ENCODE results near the gene RIPPLY3. TPM values are rescaled to one million over a fixed set of nuclear protein-coding genes. Genes with fewer than 3 reads are reported as not detected.

The RIPPLY3 gene
- total RNA-seq, 4 donors from 2014 or later, result not detected

DNA sequence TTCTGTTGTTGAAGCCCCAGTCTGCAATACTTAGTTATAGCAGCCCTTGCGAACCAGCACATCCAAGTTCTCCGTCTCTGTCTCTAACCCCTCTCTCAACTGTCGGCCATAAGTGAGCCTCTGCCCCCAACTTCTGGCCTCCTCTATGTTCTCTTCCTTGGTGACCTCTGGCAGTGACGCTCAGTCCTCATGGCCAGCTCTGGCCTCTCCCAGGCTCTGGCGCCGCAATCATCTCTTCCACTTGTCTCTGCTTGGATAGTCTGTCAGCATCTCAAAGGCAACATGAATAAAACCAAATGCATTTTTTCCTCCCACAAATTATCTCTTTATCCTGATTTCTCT is 31.7 kb upstream of the RIPPLY3 start:
- intact Hi-C loops (cut with DNase I), result no loop called here
- WGBS, 2 donors, result 74 to 81% methylated on average over 6 of the region's 6 CpGs
- H3K36me3 ChIP-seq, result no peaks in the 10 kb centered on the region

GRCh38 chr21:36976228-36976861 is 30.2 kb upstream of the RIPPLY3 start:
- no peak overlapping the region for H3K4me3 ChIP-seq (replicated peaks in 1 of 3)
- no peaks in the 10 kb centered on the region for H3K9me3 ChIP-seq
- intact Hi-C loops (cut with DNase I), result no loop called here
- H3K36me3 ChIP-seq, result no peaks in the 10 kb centered on the region
- 86 to 88% methylated on average over 5 of the region's 5 CpGs for WGBS, 2 donors
- peaks cover 17% of the 10 kb centered on the region in 2 donors for H3K4me1 ChIP-seq
- no peak for TF ChIP-seq POLR2A (IDR thresholded peaks at IDR 0.05)
- TF ChIP-seq CTCF (IDR thresholded peaks at IDR 0.05), result no peak
- no peak overlapping the region for H3K27ac ChIP-seq
- H3K27me3 ChIP-seq, result no peaks in the 10 kb centered on the region
- no peak for DNase-seq

More for the DNA sequence above, 31.7 kb upstream of the RIPPLY3 start:
- TF ChIP-seq POLR2A (IDR thresholded peaks at IDR 0.05), result no peak
- Histone ChIP-seq H3K4me3 (replicated peaks in 1 of 3) (no peak overlapping the region), H3K9me3 (no peaks in the 10 kb centered on the region), H3K27me3 (no peaks in the 10 kb centered on the region), H3K27ac (no peak overlapping the region), H3K4me1 (peaks cover 8 to 17% of the 10 kb centered on the region in 2 donors)
- no peak for DNase-seq

DNA sequence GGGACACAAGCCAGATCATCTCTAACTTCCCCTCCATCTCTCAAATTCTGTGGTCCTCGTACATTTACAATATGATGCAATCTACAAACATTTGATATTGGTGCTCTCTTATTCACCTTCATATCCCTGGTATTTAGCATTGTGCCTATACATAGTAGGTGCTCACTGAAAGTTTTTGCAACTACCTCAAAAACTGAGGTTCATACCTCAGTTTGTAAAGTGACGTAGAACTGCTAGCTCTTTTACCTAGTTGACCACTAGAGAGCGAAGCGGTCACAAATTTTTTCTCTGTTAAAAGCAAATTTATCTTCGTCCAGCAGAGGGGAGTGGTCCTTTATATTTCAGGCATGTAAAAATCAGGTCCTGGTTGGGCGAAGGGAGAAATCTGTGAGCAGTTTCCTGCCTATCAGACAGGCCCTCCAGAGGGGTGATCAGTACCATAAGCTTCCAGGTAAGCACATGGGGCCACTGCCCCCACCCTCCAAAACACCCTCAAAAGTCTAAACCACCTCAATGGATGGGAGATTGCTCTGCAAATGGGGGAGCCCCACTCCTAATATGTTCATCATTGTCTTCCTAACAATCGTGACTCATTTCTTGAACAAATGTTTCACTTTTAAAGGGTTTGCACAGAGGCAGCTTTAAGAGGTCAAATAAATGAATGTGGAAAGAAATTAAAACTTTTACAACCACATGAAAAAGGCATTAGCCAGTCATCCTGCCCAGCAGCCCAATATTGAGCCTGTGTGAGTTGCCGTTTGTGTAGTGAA is 29.4 kb upstream of the RIPPLY3 start:
- no peak for TF ChIP-seq POLR2A (IDR thresholded peaks at IDR 0.05)
- TF ChIP-seq CTCF (IDR thresholded peaks at IDR 0.05), result peak; percentile 35 to 96 (median 72)
- Histone ChIP-seq H3K9me3 (no peaks in the 10 kb centered on the region), H3K4me1 (peaks cover 17% of the 10 kb centered on the region in 2 donors), H3K27ac (peak overlapping the region in 2 of 3 donors; percentile 30 to 64), H3K4me3 (replicated peaks in 1 of 3) (no peak overlapping the region), H3K27me3 (no peaks in the 10 kb centered on the region), H3K36me3 (no peaks in the 10 kb centered on the region)
- 24 to 36% methylated on average over 8 of the region's 8 CpGs for WGBS, 2 donors
- intact Hi-C loops (cut with DNase I), result no loop called here
- DNase-seq, result peak; percentile 32 to 42

DNA sequence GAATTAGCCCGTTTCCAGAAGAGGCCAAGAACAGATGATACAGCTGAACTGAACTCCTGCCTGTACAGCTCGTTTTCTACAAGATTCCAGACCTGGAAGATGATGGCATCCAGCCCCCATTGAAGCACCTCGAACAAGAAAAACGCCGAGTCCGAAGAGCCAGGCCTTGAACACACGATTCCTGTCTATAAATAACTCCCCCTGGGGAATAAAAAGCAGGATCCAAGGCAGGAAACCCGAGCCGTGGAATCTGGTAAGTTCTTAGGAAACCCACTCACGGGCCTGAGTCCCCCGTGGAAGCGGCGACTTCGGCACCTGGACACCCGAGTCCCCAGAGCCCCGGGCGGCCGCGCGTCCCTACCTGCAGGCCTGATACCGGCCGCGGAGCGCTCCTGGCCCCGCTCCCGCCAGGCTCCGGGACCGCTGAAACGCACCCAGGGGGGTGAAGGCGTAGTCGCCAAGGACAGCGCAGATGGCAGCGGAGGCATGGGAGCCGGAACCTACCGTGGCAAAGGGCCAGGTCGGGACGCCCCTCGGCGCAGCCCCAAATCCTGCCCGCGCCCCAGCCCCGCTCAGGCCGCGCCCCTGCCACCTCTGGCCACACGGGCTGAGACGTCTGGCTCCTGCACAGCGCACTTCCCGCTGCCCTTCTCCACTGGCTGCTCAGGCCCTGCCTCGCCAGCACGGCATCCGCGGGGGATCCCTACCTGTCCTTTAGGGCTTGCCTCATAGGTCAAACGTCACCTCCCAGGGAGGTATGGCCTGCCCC is 26.0 kb upstream of the RIPPLY3 start:
- H3K27me3 ChIP-seq, result no peaks in the 10 kb centered on the region
- H3K4me3 ChIP-seq (replicated peaks in 1 of 3), result peak overlapping the region; percentile 16 to 42 (median 39)
- H3K9me3 ChIP-seq, result no peaks in the 10 kb centered on the region
- intact Hi-C loops (cut with DNase I), result loop anchor here (10.0 kb wide), 1 partner anchor 94 kb away; the partner anchor contains the start of genes PIGP and TTC3
- WGBS, 2 donors, result 14 to 16% methylated on average over 13 to 26 of the region's 53 CpGs
- H3K4me1 ChIP-seq, result peaks cover 17% of the 10 kb centered on the region in 2 donors
- TF ChIP-seq CTCF (IDR thresholded peaks at IDR 0.05) (peak in 3 of 6 experiments; percentile 13 to 35 (median 16)), POLR2A (IDR thresholded peaks at IDR 0.05) (peak in 1 of 2 donors; percentile 32)
- H3K36me3 ChIP-seq, result no peaks in the 10 kb centered on the region
- H3K27ac ChIP-seq, result peak overlapping the region in 1 of 3 donors; percentile 39
- DNase-seq, result peak; percentile 53 to 54

DNA sequence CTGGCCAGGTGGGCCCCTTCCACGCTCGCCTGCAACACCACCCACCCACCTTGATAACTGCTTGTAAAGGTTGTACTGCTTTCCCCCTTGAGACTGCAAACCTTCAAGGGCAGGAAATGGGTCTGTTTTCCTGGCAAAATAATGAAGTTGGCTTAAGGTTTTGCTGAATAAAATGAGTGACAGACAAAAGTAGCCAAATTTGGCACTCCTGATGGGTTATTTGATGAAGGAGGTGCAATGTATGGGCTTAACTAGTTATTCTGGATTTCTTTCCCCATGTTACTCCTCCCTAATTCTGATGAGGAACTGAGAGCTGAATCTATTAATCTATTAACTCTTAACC is 25.5 kb upstream of the RIPPLY3 start:
- WGBS, 2 donors, result 20 to 27% methylated on average over 2 of the region's 2 CpGs
- Histone ChIP-seq H3K4me1 (peaks cover 17% of the 10 kb centered on the region in 2 donors), H3K36me3 (no peaks in the 10 kb centered on the region), H3K27me3 (no peaks in the 10 kb centered on the region), H3K4me3 (replicated peaks in 1 of 3) (peak overlapping the region; percentile 16 to 42 (median 39)), H3K27ac (peak overlapping the region in 1 of 3 donors; percentile 39), H3K9me3 (no peaks in the 10 kb centered on the region)
- intact Hi-C loops (cut with DNase I), result loop anchor here (10.0 kb wide), 1 partner anchor 94 kb away; the partner anchor contains the start of genes PIGP and TTC3
- DNase-seq, result no peak
- TF ChIP-seq CTCF (IDR thresholded peaks at IDR 0.05), result no peak
- TF ChIP-seq POLR2A (IDR thresholded peaks at IDR 0.05), result no peak
